Naive thymus-derived CD4-positive, alpha-beta T cell (primary cell): ENCODE results near the gene STAT4. TPM values are rescaled to one million over a fixed set of nuclear protein-coding genes. Genes with fewer than 3 reads are reported as not detected.

Experiments
- ATAC-seq: fragments of 150-1000 bp; cut with Tn5 transposase; 2 replicates; pipeline ENCODE4 v1.10.0; 2021; ENCODE audit warnings: mild to moderate bottlenecking, moderate library complexity
- CTCF ChIA-PET: fragments of 350-600 bp; sonication (Branson Sonifier 250); formaldehyde crosslinking; loops from one replicate; lab custom pipeline; 2021; ENCODE audit warnings: antibody characterized with exemption; lab: Charles Lee
- POLR2A ChIA-PET: fragments of 350-600 bp; sonication (Branson Sonifier 250); formaldehyde crosslinking; loops from one replicate; lab custom pipeline; 2021; ENCODE audit warnings: antibody characterized with exemption, inconsistent platforms; lab: Charles Lee
- DNase-seq, 9 donors: peaks; one replicate each; pipeline versions ENCODE4 v3.0.0 to v3.0.0-alpha.2; 2020 to 2022; ENCODE audit warnings: mixed read lengths in 1 of 9
- H3K27ac ChIP-seq: one replicate; pipeline ENCODE4 v1.7.0; 2013; ENCODE audit warnings: mild to moderate bottlenecking, low read depth, low read length, moderate library complexity
- H3K27me3 ChIP-seq, 2 donors: one replicate each; pipeline ENCODE4 v1.7.0; 2013; ENCODE audit warnings: low read length in 2 of 2, mild to moderate bottlenecking in 2 of 2, moderate library complexity in 2 of 2; ENCODE audit not compliant: control insufficient read depth in 2 of 2, insufficient read depth in 2 of 2
- H3K36me3 ChIP-seq, 3 experiments: 1 replicate in 2 of 3; 2 replicates in 1 of 3; pipeline ENCODE4 v1.7.0; 2013; ENCODE audit warnings: low read length in 3 of 3, mild to moderate bottlenecking in 3 of 3, moderate library complexity in 1 of 3; ENCODE audit not compliant: insufficient read depth in 3 of 3, control insufficient read depth in 2 of 3
- H3K4me1 ChIP-seq, 2 donors: one replicate each; pipeline ENCODE4 v1.7.0; 2013; ENCODE audit warnings: low read length in 2 of 2, mild to moderate bottlenecking in 2 of 2, moderate library complexity in 1 of 2; ENCODE audit not compliant: control insufficient read depth in 2 of 2, insufficient read depth in 2 of 2
- H3K4me3 ChIP-seq: 2 replicates; pipeline ENCODE4 v1.7.0; 2013; ENCODE audit warnings: mild to moderate bottlenecking, low read length
- H3K9me3 ChIP-seq, 3 experiments: 1 replicate in 2 of 3; 2 replicates in 1 of 3; pipeline ENCODE4 v1.7.0; 2013; ENCODE audit warnings: low read length in 3 of 3; ENCODE audit not compliant: control insufficient read depth in 2 of 3
- H3K27ac Mint-ChIP-seq, 9 donors: one replicate each; pipeline ENCODE4 v1.8.0; 2020 to 2022; ENCODE audit warnings: mixed read lengths in 9 of 9, mild to moderate bottlenecking in 8 of 9, moderate library complexity in 5 of 9, inconsistent platforms in 2 of 9
- H3K27me3 Mint-ChIP-seq, 5 donors: one replicate each; pipeline ENCODE4 v1.8.0; 2021 to 2022; ENCODE audit warnings: mixed read lengths in 5 of 5, mild to moderate bottlenecking in 1 of 5
- H3K36me3 Mint-ChIP-seq, 5 donors: one replicate each; pipeline ENCODE4 v1.8.0; 2020 to 2022; ENCODE audit warnings: mixed read lengths in 5 of 5, mild to moderate bottlenecking in 3 of 5, inconsistent platforms in 1 of 5
- H3K4me1 Mint-ChIP-seq, 7 donors: one replicate each; pipeline ENCODE4 v1.8.0; 2020 to 2022; ENCODE audit warnings: mixed read lengths in 7 of 7, mild to moderate bottlenecking in 3 of 7, inconsistent platforms in 1 of 7
- H3K4me3 Mint-ChIP-seq, 10 donors: one replicate each; pipeline ENCODE4 v1.8.0; 2020 to 2022; ENCODE audit warnings: mild to moderate bottlenecking in 10 of 10, mixed read lengths in 10 of 10, moderate library complexity in 6 of 10, inconsistent platforms in 2 of 10
- H3K9me3 Mint-ChIP-seq, 11 donors: one replicate each; pipeline ENCODE4 v1.8.0; 2020 to 2022; ENCODE audit warnings: mixed read lengths in 11 of 11, mild to moderate bottlenecking in 4 of 11, inconsistent platforms in 1 of 11, moderate library complexity in 1 of 11
- intact Hi-C, 2 donors: fragments of 100-400 bp; cut with micrococcal nuclease; formaldehyde crosslinking; loops; one replicate each; pipeline ENCODE4 v1.15.1; 2023
- polyA plus RNA-seq, 2 donors: library from polyadenylated mRNA; unstranded; fragments of 300-500 nt; fragmentation: Illumina TruSeq; gene quantifications; one replicate each; pipeline ENCODE4 v1.2.3, GENCODE V29; 2021
- total RNA-seq, 6 experiments: library from RNA in 5 of 6; stranded (reverse) in 5 of 6; gene quantifications; 1 replicate in 5 of 6; 2 replicates in 1 of 6; pipeline ENCODE4 v1.2.3 and lab custom pipeline; 2021 to 2026

Gene STAT4
- total and polyA plus RNA-seq, 7 experiments from 2014 or later: 52.4 to 132 (median 114) TPM

DNA sequence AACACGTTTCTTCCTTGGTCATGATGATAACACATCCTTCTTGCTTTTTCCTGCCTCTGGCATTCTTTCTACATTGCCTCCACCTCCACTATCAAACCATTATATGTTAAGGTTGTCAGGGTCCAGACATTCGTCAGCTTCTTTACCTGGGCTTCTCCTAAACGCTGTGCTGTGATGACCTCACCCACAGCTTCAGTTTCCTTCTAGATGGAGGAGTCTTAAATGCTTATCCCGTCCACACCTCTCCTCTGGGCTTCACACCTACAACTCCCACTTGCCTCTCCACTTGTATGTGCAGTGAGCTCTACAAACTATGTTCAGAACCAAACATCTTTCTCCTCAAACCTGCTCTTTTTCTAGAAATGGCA, 136.2 kb downstream of the STAT4 start:
- intact Hi-C loops: loop anchor here (1.0 to 5.0 kb wide), 13 partner anchors 8 to 1252 kb away; partner anchors contain the start of genes GLS (in 2 of the 2), MFSD6 (in 2 of the 2), NAB1 (in 2 of the 2) and NABP1 (in 1 of the 2)

GRCh38 chr2:191013932-191014652, 136.7 kb downstream of the STAT4 start, which contains the start of gene STAT1:
TSS of gene STAT1 (minus strand) at chr2:191014171. CDS start at chr2:191010003, 4,168 bp downstream.
- Mint-ChIP-seq H3K4me3 (no peak within 1 kb of the TSS), H3K36me3 (peaks cover 6 to 20% (median 14%) of the 10 kb centered on the region in 5 donors), H3K4me1 (peaks cover 23 to 51% (median 42%) of the 10 kb centered on the region in 7 donors), H3K9me3 (peaks cover 0 to 6% (median 0%) of the 10 kb centered on the region in 11 donors), H3K27ac (no peak within 1 kb of the TSS), H3K27me3 (no peaks in the 10 kb centered on the region)
- no peaks in the 10 kb centered on the region for H3K27me3 ChIP-seq
- peaks cover 4 to 10% (median 8%) of the 10 kb centered on the region in 3 experiments for H3K36me3 ChIP-seq
- ATAC-seq: peak; percentile 97
- peak within 1 kb of the TSS; percentile 87 for H3K27ac ChIP-seq
- POLR2A ChIA-PET: interaction anchor here (0.7 to 6.6 kb wide), 19 partner anchors 9 to 607 kb away, joined by 3 to 58 read pairs (median 4); partner anchors contain the start of genes GLS and STAT4
- intact Hi-C loops: loop anchor here (1.0 to 5.0 kb wide), 15 partner anchors 8 to 1252 kb away; partner anchors contain the start of genes GLS (in 2 of the 2), MFSD6 (in 2 of the 2), NAB1 (in 2 of the 2) and NABP1 (in 1 of the 2)
- CTCF ChIA-PET: interaction anchor here (0.6 to 1.7 kb wide), 6 partner anchors 9 to 481 kb away, joined by 3 to 7 read pairs (median 4); no protein-coding TSS in a partner anchor
- H3K4me3 ChIP-seq: peak within 1 kb of the TSS; percentile 69
- H3K9me3 ChIP-seq: no peaks in the 10 kb centered on the region
- H3K4me1 ChIP-seq: peaks cover 41 to 48% of the 10 kb centered on the region in 2 donors
- peak; percentile 93 to 99 (median 97) for DNase-seq

More for the DNA sequence above, 136.2 kb downstream of the STAT4 start:
- no peaks in the 10 kb centered on the region for H3K9me3 ChIP-seq
- H3K4me3 ChIP-seq: peak overlapping the region; percentile 69
- H3K4me1 Mint-ChIP-seq: peaks cover 22 to 51% (median 42%) of the 10 kb centered on the region in 7 donors
- ChIA-PET CTCF (interaction anchor here (0.6 to 1.7 kb wide), 6 partner anchors 8 to 481 kb away, joined by 3 to 7 read pairs (median 4); no protein-coding TSS in a partner anchor), POLR2A (interaction anchor here (0.7 to 6.6 kb wide), 16 partner anchors 9 to 139 kb away, joined by 3 to 58 read pairs (median 4); partner anchors contain the start of genes GLS and STAT4)
- DNase-seq: no peak
- peak overlapping the region; percentile 87 for H3K27ac ChIP-seq
- H3K27me3 ChIP-seq: no peaks in the 10 kb centered on the region
- peaks cover 46 to 48% of the 10 kb centered on the region in 2 donors for H3K4me1 ChIP-seq
- H3K36me3 ChIP-seq: peaks cover 2 to 8% (median 3%) of the 10 kb centered on the region in 3 experiments
- ATAC-seq: no peak
- H3K36me3 Mint-ChIP-seq: peaks cover 6 to 17% (median 11%) of the 10 kb centered on the region in 5 donors
- peaks cover 0 to 6% (median 0%) of the 10 kb centered on the region in 11 donors for H3K9me3 Mint-ChIP-seq
- no peak overlapping the region for H3K4me3 Mint-ChIP-seq
- H3K27me3 Mint-ChIP-seq: no peaks in the 10 kb centered on the region
- H3K27ac Mint-ChIP-seq: no peak overlapping the region

GRCh38 chr2:191013682-191013931, 137.2 kb downstream of the STAT4 start:
- peaks cover 0 to 6% (median 0%) of the 10 kb centered on the region in 11 donors for H3K9me3 Mint-ChIP-seq
- no peaks in the 10 kb centered on the region for H3K27me3 Mint-ChIP-seq
- H3K27ac Mint-ChIP-seq: no peak overlapping the region
- ATAC-seq (no peak), DNase-seq (no peak)
- H3K4me3 ChIP-seq: peak overlapping the region; percentile 69
- no peaks in the 10 kb centered on the region for H3K9me3 ChIP-seq
- peak overlapping the region; percentile 87 for H3K27ac ChIP-seq
- ChIA-PET CTCF (interaction anchor here (1.2 to 1.7 kb wide), 2 partner anchors 137 to 230 kb away, joined by 3 to 7 read pairs; no protein-coding TSS in a partner anchor), POLR2A (interaction anchor here (0.6 to 6.6 kb wide), 11 partner anchors 9 to 607 kb away, joined by 3 to 58 read pairs (median 5); partner anchors contain the start of gene GLS)
- H3K27me3 ChIP-seq: no peaks in the 10 kb centered on the region
- H3K4me3 Mint-ChIP-seq: no peak overlapping the region
- H3K36me3 ChIP-seq: peaks cover 4 to 10% (median 8%) of the 10 kb centered on the region in 3 experiments
- H3K4me1 Mint-ChIP-seq: peaks cover 23 to 50% (median 42%) of the 10 kb centered on the region in 7 donors
- H3K36me3 Mint-ChIP-seq: peaks cover 6 to 23% (median 18%) of the 10 kb centered on the region in 5 donors
- peaks cover 39 to 47% of the 10 kb centered on the region in 2 donors for H3K4me1 ChIP-seq
- intact Hi-C loops: loop anchor here (2.0 to 5.0 kb wide), 6 partner anchors 17 to 1251 kb away; partner anchors contain the start of genes NAB1 (in 1 of the 2), NEMP2 (in 1 of the 2) and OSGEPL1 (in 1 of the 2)

- intact Hi-C loops: loop anchor here (2.0 to 5.0 kb wide), 6 partner anchors 16 to 1251 kb away; partner anchors contain the start of genes NAB1 (in 1 of the 2), NEMP2 (in 1 of the 2) and OSGEPL1 (in 1 of the 2)
- Histone ChIP-seq H3K9me3 (no peaks in the 10 kb centered on the region), H3K4me1 (peaks cover 44 to 48% of the 10 kb centered on the region in 2 donors), H3K36me3 (peaks cover 9 to 13% (median 10%) of the 10 kb centered on the region in 3 experiments), H3K27me3 (no peaks in the 10 kb centered on the region), H3K27ac (peak overlapping the region; percentile 87), H3K4me3 (peak overlapping the region; percentile 69)
- Mint-ChIP-seq H3K36me3 (peaks cover 6 to 28% (median 23%) of the 10 kb centered on the region in 5 donors), H3K27me3 (no peaks in the 10 kb centered on the region), H3K27ac (no peak overlapping the region), H3K4me3 (no peak overlapping the region), H3K4me1 (peaks cover 28 to 50% (median 42%) of the 10 kb centered on the region in 7 donors), H3K9me3 (peaks cover 0 to 6% (median 0%) of the 10 kb centered on the region in 11 donors)
- ChIA-PET CTCF (interaction anchor here (0.5 to 2.3 kb wide), 4 partner anchors 8 to 230 kb away, joined by 3 to 8 read pairs (median 5); no protein-coding TSS in a partner anchor), POLR2A (interaction anchor here (0.6 to 6.6 kb wide), 18 partner anchors 9 to 606 kb away, joined by 3 to 58 read pairs (median 4); partner anchors contain the start of gene GLS)
- ATAC-seq (peak; percentile 6), DNase-seq (no peak)
These were observed 137.7 kb downstream of the STAT4 start for GRCh38 chr2:191012845-191013681.

GRCh38 chr2:191012346-191012745, 138.4 kb downstream of the STAT4 start:
- ChIA-PET CTCF (interaction anchor here (1.0 to 2.3 kb wide), 3 partner anchors 8 to 17 kb away, joined by 7 to 10 read pairs (median 8); no protein-coding TSS in a partner anchor), POLR2A (interaction anchor here (0.6 to 6.6 kb wide), 15 partner anchors 8 to 543 kb away, joined by 3 to 58 read pairs (median 5); partner anchors contain the start of gene GLS)
- Histone ChIP-seq H3K9me3 (no peaks in the 10 kb centered on the region), H3K4me3 (peak overlapping the region; percentile 69), H3K36me3 (peaks cover 13 to 20% (median 16%) of the 10 kb centered on the region in 3 experiments), H3K27me3 (no peaks in the 10 kb centered on the region), H3K27ac (peak overlapping the region; percentile 87), H3K4me1 (peaks cover 49 to 55% of the 10 kb centered on the region in 2 donors)
- ATAC-seq (no peak), DNase-seq (no peak)
- H3K4me1 Mint-ChIP-seq: peaks cover 26 to 53% (median 46%) of the 10 kb centered on the region in 7 donors
- H3K27ac Mint-ChIP-seq: no peak overlapping the region
- no peaks in the 10 kb centered on the region for H3K27me3 Mint-ChIP-seq
- peaks cover 6 to 34% (median 28%) of the 10 kb centered on the region in 5 donors for H3K36me3 Mint-ChIP-seq
- H3K9me3 Mint-ChIP-seq: peaks cover 0 to 6% (median 0%) of the 10 kb centered on the region in 11 donors
- intact Hi-C loops: loop anchor here (2.0 to 5.0 kb wide), 6 partner anchors 16 to 1250 kb away; partner anchors contain the start of genes NAB1 (in 1 of the 2), NEMP2 (in 1 of the 2) and OSGEPL1 (in 1 of the 2)
- no peak overlapping the region for H3K4me3 Mint-ChIP-seq
